ENCODE data around the gene NID2. TPM values are rescaled to one million over a fixed set of nuclear protein-coding genes. Genes with fewer than 3 reads are reported as not detected.

Gene NID2
- total RNA-seq, 1 donor from 2014 or later = 91.7 TPM

- DNase-seq = no peak
Observed at GRCh38 chr14:52002542-52002941, 66.3 kb downstream of the NID2 start.

- DNase-seq = no peak
Observed at GRCh38 chr14:52000696-52001095, 68.2 kb downstream of the NID2 start.

- no peak for DNase-seq
Observed at GRCh38 chr14:52000019-52000582, 68.8 kb downstream of the NID2 start.

GRCh38 chr14:51999084-51999483 is 69.8 kb downstream of the NID2 start:
- no peak for DNase-seq

- no peak for DNase-seq
Observed at GRCh38 chr14:51998348-51998747, 70.5 kb downstream of the NID2 start.

GRCh38 chr14:51996148-51996746 is 72.6 kb downstream of the NID2 start:
- peak; percentile 59 for DNase-seq

GRCh38 chr14:51993285-51993920 is 75.5 kb downstream of the NID2 start:
- no peak for DNase-seq

GRCh38 chr14:51990488-51990887 is 78.4 kb downstream of the NID2 start:
- no peak for DNase-seq

GRCh38 chr14:51989293-51990234 is 79.3 kb downstream of the NID2 start, which contains the start of gene RTRAF:
Gene RTRAF (plus strand): TSS chr14:51989546. CDS start chr14:51989640, 94 bp downstream.
- peak; percentile 97 for DNase-seq

- no peak for DNase-seq
Observed at GRCh38 chr14:51988221-51988620, 80.6 kb downstream of the NID2 start.

GRCh38 chr14:51981218-51981854 is 87.5 kb downstream of the NID2 start:
- no peak for DNase-seq

- peak; percentile 92 for DNase-seq
Observed at GRCh38 chr14:51979088-51979709, 89.7 kb downstream of the NID2 start.

- no peak for DNase-seq
Observed at GRCh38 chr14:51978681-51979085, 90.2 kb downstream of the NID2 start.

- no peak for DNase-seq
Observed at GRCh38 chr14:51977075-51977474, 91.8 kb downstream of the NID2 start.

GRCh38 chr14:51972566-51972965 is 96.3 kb downstream of the NID2 start:
- DNase-seq = no peak

GRCh38 chr14:51969852-51970540 is 98.9 kb downstream of the NID2 start:
- no peak for DNase-seq

GRCh38 chr14:51967521-51967920 is 101.3 kb downstream of the NID2 start:
- DNase-seq = no peak

- DNase-seq = peak; percentile 75
Observed at GRCh38 chr14:51963286-51963685, 105.6 kb downstream of the NID2 start.

- no peak for DNase-seq
Observed at GRCh38 chr14:51962711-51963110, 106.1 kb downstream of the NID2 start.

GRCh38 chr14:51960866-51961265 is 108.0 kb downstream of the NID2 start:
- no peak for DNase-seq

- no peak for DNase-seq
Observed at GRCh38 chr14:51959928-51960327, 108.9 kb downstream of the NID2 start.
